Keratinocyte (primary cell): Measurements from ENCODE around the gene CNTD1.

ENCODE experiments used
- EZH2 ChIP-seq: IDR thresholded peaks from one replicate; pipeline ENCODE4 v1.6.1; 2012; ENCODE audit warnings: inconsistent platforms, mild to moderate bottlenecking, low read length, moderate library complexity
- TF ChIP-seq, protein P1 (sequence below), 3 experiments: IDR thresholded peaks in 1 of 3; conservative IDR thresholded peaks in 1 of 3; optimal IDR thresholded peaks in 1 of 3; 2 replicates in 2 of 3; 3 replicates in 1 of 3; pipeline versions ENCODE3 to v1.5.1; 2011; ENCODE audit warnings: low read length in 3 of 3, mild to moderate bottlenecking in 3 of 3, moderate library complexity in 2 of 3, control low read depth in 1 of 3, inconsistent platforms in 1 of 3; ENCODE audit not compliant: insufficient read depth in 2 of 3; ENCODE audit errors: extremely low read depth in 1 of 3

GRCh38 chr17:42772945-42773289 is 25.7 kb upstream of the CNTD1 start:
- TF ChIP-seq EZH2, result no peak
- TF ChIP-seq, protein P1, sequence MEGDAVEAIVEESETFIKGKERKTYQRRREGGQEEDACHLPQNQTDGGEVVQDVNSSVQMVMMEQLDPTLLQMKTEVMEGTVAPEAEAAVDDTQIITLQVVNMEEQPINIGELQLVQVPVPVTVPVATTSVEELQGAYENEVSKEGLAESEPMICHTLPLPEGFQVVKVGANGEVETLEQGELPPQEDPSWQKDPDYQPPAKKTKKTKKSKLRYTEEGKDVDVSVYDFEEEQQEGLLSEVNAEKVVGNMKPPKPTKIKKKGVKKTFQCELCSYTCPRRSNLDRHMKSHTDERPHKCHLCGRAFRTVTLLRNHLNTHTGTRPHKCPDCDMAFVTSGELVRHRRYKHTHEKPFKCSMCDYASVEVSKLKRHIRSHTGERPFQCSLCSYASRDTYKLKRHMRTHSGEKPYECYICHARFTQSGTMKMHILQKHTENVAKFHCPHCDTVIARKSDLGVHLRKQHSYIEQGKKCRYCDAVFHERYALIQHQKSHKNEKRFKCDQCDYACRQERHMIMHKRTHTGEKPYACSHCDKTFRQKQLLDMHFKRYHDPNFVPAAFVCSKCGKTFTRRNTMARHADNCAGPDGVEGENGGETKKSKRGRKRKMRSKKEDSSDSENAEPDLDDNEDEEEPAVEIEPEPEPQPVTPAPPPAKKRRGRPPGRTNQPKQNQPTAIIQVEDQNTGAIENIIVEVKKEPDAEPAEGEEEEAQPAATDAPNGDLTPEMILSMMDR (optimal IDR thresholded peaks at IDR 0.05 in 1 of 3, IDR thresholded peaks at IDR 0.05 in 1 of 3, conservative IDR thresholded peaks at IDR 0.05 in 1 of 3; ENCODE audit: extremely low read depth in 1 of 3, insufficient read depth in 2 of 3, low read length in 3 of 3), result no peak
